A549 (cell line): ENCODE results near the gene KREMEN1. TPM values are rescaled to one million over a fixed set of nuclear protein-coding genes. Genes with fewer than 3 reads are reported as not detected.

Source experiments
- ATAC-seq, 2 experiments: fragments of 200-7000 bp in 1 of 2; fragments of >200 bp in 1 of 2; cut with Nextera tagmentation in 1 of 2; cut with Tn5 transposase in 1 of 2; 3 replicates each; pipeline versions ENCODE4 v1.8.0 to v1.9.1; 2018 to 2020; ENCODE audit warnings: mild to moderate bottlenecking in 1 of 2, moderate library complexity in 1 of 2
- CTCF ChIA-PET: fragments of 300-600 bp; sonication (Branson Sonifier 250); formaldehyde crosslinking; extraction: SDS; loops from one replicate; lab custom pipeline; 2021; ENCODE audit warnings: antibody characterized with exemption, inconsistent platforms; lab: Yijun Ruan, JAX
- POLR2A ChIA-PET: fragments of 350-600 bp; formaldehyde crosslinking; extraction: SDS; loops from one replicate; lab custom pipeline; 2021; ENCODE audit warnings: antibody characterized with exemption, inconsistent platforms; lab: Yijun Ruan, JAX
- DNase-seq, 2 experiments: peaks; one replicate each; pipeline versions ENCODE4 v3.0.0 to v3.0.0-alpha.2; 2011 to 2016; ENCODE audit warnings: low read depth in 1 of 2, low spot score in 1 of 2
- FAIRE-seq: peaks from 2 replicates; lab custom pipeline; 2011; peaks lifted over from hg19 to GRCh38; lab: Jason Lieb, UNC
- H3K27ac ChIP-seq, 2 experiments: fragments of >200 bp; sonication (Bioruptor Twin); formaldehyde crosslinking; 3 replicates each; pipeline ENCODE4 v1.5.1; 2016 to 2017
- H3K4me1 ChIP-seq: fragments of >200 bp; sonication (Bioruptor Twin); formaldehyde crosslinking; 3 replicates; pipeline ENCODE4 v1.6.1; 2016
- H3K4me2 ChIP-seq: fragments of >200 bp; sonication (Bioruptor Twin); formaldehyde crosslinking; 3 replicates; pipeline ENCODE4 v1.6.1; 2016
- H3K4me3 ChIP-seq: fragments of >200 bp; sonication (Bioruptor Twin); formaldehyde crosslinking; 3 replicates; pipeline ENCODE4 v1.5.1; 2016
- H3K9me3 ChIP-seq: fragments of >200 bp; sonication (Bioruptor Twin); formaldehyde crosslinking; 3 replicates; pipeline ENCODE4 v1.6.1; 2016
- BCL3 ChIP-seq: fragments of >200 bp; sonication (Bioruptor Twin); formaldehyde crosslinking; IDR thresholded peaks from 3 replicates; pipeline ENCODE4 v1.6.1; 2016
- CBX8 ChIP-seq: fragments of 200-600 bp; sonication (generic); IDR thresholded peaks from 2 replicates; pipeline ENCODE4 v1.6.1; 2016
- CEBPB ChIP-seq, 2 experiments: fragments of >200 bp in 1 of 2; sonication (Bioruptor Twin) in 1 of 2; formaldehyde crosslinking in 1 of 2; IDR thresholded peaks; 2 replicates each; pipeline ENCODE4 v1.6.1; 2012 to 2016
- CHD2 ChIP-seq: fragments of 150-350 bp; IDR thresholded peaks from 2 replicates; pipeline ENCODE4 v1.6.1; 2014; ENCODE audit warnings: low read length; ENCODE audit not compliant: partially characterized antibody
- ESRRA ChIP-seq: fragments of 150-350 bp; IDR thresholded peaks from 2 replicates; pipeline ENCODE4 v1.6.1; 2014; ENCODE audit warnings: mild to moderate bottlenecking, low read length, borderline replicate concordance
- FOSB ChIP-seq: fragments of 250-450 bp; sonication (Bioruptor Pico); IDR thresholded peaks from 2 replicates; pipeline ENCODE4 v1.5.0; 2020; ENCODE audit warnings: mild to moderate bottlenecking, moderate library complexity
- FOXS1 ChIP-seq: fragments of 250-450 bp; sonication (Bioruptor Pico); IDR thresholded peaks from 2 replicates; pipeline ENCODE4 v1.5.0; 2020; ENCODE audit warnings: mild to moderate bottlenecking, moderate library complexity
- GATA3 ChIP-seq: IDR thresholded peaks from 2 replicates; pipeline ENCODE4 v1.6.1; 2012; ENCODE audit warnings: borderline replicate concordance
- HES2 ChIP-seq: fragments of >200 bp; sonication (Bioruptor Twin); formaldehyde crosslinking; IDR thresholded peaks from 2 replicates; pipeline ENCODE4 v1.6.1; 2016
- HMGXB4 ChIP-seq: fragments of 250-450 bp; sonication (Bioruptor Pico); IDR thresholded peaks from 2 replicates; pipeline ENCODE4 v1.5.0; 2021; ENCODE audit warnings: mild to moderate bottlenecking, moderate library complexity, borderline replicate concordance
- HOXA7 ChIP-seq: fragments of 250-450 bp; sonication (Bioruptor Pico); IDR thresholded peaks from 2 replicates; pipeline ENCODE4 v1.5.0; 2020; ENCODE audit warnings: mild to moderate bottlenecking, moderate library complexity
- HOXB5 ChIP-seq: fragments of 250-450 bp; sonication (Bioruptor Pico); IDR thresholded peaks from 2 replicates; pipeline ENCODE4 v1.5.0; 2020; ENCODE audit warnings: mild to moderate bottlenecking, moderate library complexity
- JUN ChIP-seq, 2 experiments: fragments of >200 bp; sonication (Bioruptor Twin); formaldehyde crosslinking; IDR thresholded peaks; 2 replicates in 1 of 2; 3 replicates in 1 of 2; pipeline ENCODE4 v1.6.1; 2016 to 2017
- NPAS2 ChIP-seq: fragments of 250-450 bp; sonication (Bioruptor Pico); IDR thresholded peaks from 2 replicates; pipeline ENCODE4 v1.8.0; 2022; ENCODE audit warnings: mild to moderate bottlenecking, moderate library complexity, borderline replicate concordance
- RARB ChIP-seq: fragments of 250-450 bp; sonication (Bioruptor Pico); IDR thresholded peaks from 2 replicates; pipeline ENCODE4 v1.8.0; 2021; ENCODE audit warnings: mild to moderate bottlenecking, moderate library complexity
- RFX5 ChIP-seq: fragments of 450-650 bp; IDR thresholded peaks from 2 replicates; pipeline ENCODE4 v1.7.1; 2014; ENCODE audit warnings: antibody characterized with exemption, mild to moderate bottlenecking, moderate library complexity
- TP53 ChIP-seq: fragments of 250-450 bp; sonication (Bioruptor Pico); IDR thresholded peaks from 2 replicates; pipeline ENCODE4 v1.5.0; 2021; ENCODE audit warnings: mild to moderate bottlenecking, moderate library complexity
- ZFP36 ChIP-seq: fragments of 450-650 bp; IDR thresholded peaks from 2 replicates; pipeline ENCODE4 v1.6.1; 2014; ENCODE audit warnings: borderline replicate concordance; ENCODE audit not compliant: partially characterized antibody
- WGBS: methylation state at CpG from one replicate; pipeline ENCODE4 v1.1.6; 2017; ENCODE audit errors: missing lambda C conversion rate; 5-methylcytosine and 5-hydroxymethylcytosine counted together
- polyA minus RNA-seq: library from RNA; depleted of rRNA, polyadenylated mRNA; stranded (reverse); fragments of >200 nt; gene quantifications from 2 replicates; pipeline ENCODE4 v1.2.3, GENCODE V29; 2011; rRNA and poly(A)+ RNA removed
- polyA plus RNA-seq, 4 experiments: library from polyadenylated mRNA; depleted of rRNA in 3 of 4; stranded (reverse); fragments of >200 nt; fragmentation: RNase III in 1 of 4; extraction: RNeasy Plus Mini Kit Qiagen cat#74134 plus additional on column Dnase treatment in 1 of 4; gene quantifications; 2 replicates in 3 of 4; 3 replicates in 1 of 4; pipeline ENCODE4 v1.2.3, GENCODE V29; 2011 to 2017

The KREMEN1 gene
- 1.7 and 2.4 TPM in 2 replicates for polyA plus RNA-seq (2011; rRNA removed)
- polyA plus RNA-seq (2012; cell fraction: cytosol; rRNA removed): 1.5 and 2.4 TPM in 2 replicates
- 2.1 TPM in 2 replicates for polyA plus RNA-seq (2012; cell fraction: nucleus; rRNA removed)
- 2.5 to 2.7 TPM (median 2.7 TPM) in 3 replicates for polyA plus RNA-seq (2017; fragmentation: RNase III; extraction: RNeasy Plus Mini Kit Qiagen cat#74134 plus additional on column Dnase treatment)
- polyA minus RNA-seq: 3.7 and 4.5 TPM in 2 replicates

GRCh38 chr22:29072979-29073617 is at the start of gene KREMEN1:
Gene KREMEN1, plus strand, starts transcription at chr22:29073035. Its CDS starts 96 bp downstream, at chr22:29073131.
- Histone ChIP-seq H3K4me3 (peak within 1 kb of the TSS; percentile 85), H3K27ac (peak within 1 kb of the TSS; percentile 82 to 99), H3K9me3 (no peaks in the 10 kb centered on the region), H3K4me2 (peak within 1 kb of the TSS; percentile 97), H3K4me1 (peaks cover 9% of the 10 kb centered on the region; the same call in 2 of the 3 replicates)
- 0% methylated on average over 4 of the region's 76 CpGs for WGBS
- POLR2A ChIA-PET: interaction anchor here (0.6 kb wide), 1 partner anchor 15 kb away, joined by 3 read pairs; no protein-coding TSS in a partner anchor
- FAIRE-seq (no peak), ATAC-seq (peak in 1 of 2 experiments; percentile 14; a peak in 1 of 6 replicates), DNase-seq (no peak)
- CTCF ChIA-PET: no interaction called here
- no peak for TF ChIP-seq GATA3
- TF ChIP-seq BCL3: no peak
- no peak for TF ChIP-seq HOXB5 (CRISPR knock-in tag)
- TF ChIP-seq ZFP36: no peak
- TF ChIP-seq CHD2: no peak
- no peak for TF ChIP-seq HOXA7 (CRISPR knock-in tag)
- no peak for TF ChIP-seq HMGXB4 (CRISPR knock-in tag)
- no peak for TF ChIP-seq CEBPB (IDR thresholded peaks at IDR 0.05)
- no peak for TF ChIP-seq RARB (CRISPR knock-in tag)

- no peak overlapping the region for H3K4me3 ChIP-seq
- WGBS: 50% methylated on average over 3 of the region's 3 CpGs
- FAIRE-seq (no peak), ATAC-seq (no peak; a peak in 1 of 6 replicates), DNase-seq (no peak)
- TF ChIP-seq NPAS2 (CRISPR knock-in tag): no peak
- TF ChIP-seq HOXA7 (CRISPR knock-in tag): no peak
- no peak for TF ChIP-seq CBX8
- no peak for TF ChIP-seq RFX5
- TF ChIP-seq TP53 (CRISPR knock-in tag): no peak
- no peak for TF ChIP-seq FOSB (CRISPR knock-in tag)
- TF ChIP-seq FOXS1 (CRISPR knock-in tag): no peak
- no peak for TF ChIP-seq ESRRA
- TF ChIP-seq JUN (IDR thresholded peaks at IDR 0.05): no peak
- TF ChIP-seq HES2: no peak
- H3K27ac ChIP-seq: peak overlapping the region; percentile 89
- H3K4me2 ChIP-seq: peak overlapping the region; percentile 67
- H3K9me3 ChIP-seq: peaks cover 5% of the 10 kb centered on the region; the same call in 2 of the 3 replicates
- ChIA-PET CTCF (interaction anchor here (1.0 to 1.5 kb wide), 2 partner anchors 18 to 168 kb away, joined by 3 to 5 read pairs; no protein-coding TSS in a partner anchor), POLR2A (no interaction called here)
- peaks cover 38% of the 10 kb centered on the region for H3K4me1 ChIP-seq
Measured at GRCh38 chr22:29023172-29023796, 49.6 kb upstream of the KREMEN1 start.
